ENCODE results near the gene DRD3.

DRD3 gene

DNA sequence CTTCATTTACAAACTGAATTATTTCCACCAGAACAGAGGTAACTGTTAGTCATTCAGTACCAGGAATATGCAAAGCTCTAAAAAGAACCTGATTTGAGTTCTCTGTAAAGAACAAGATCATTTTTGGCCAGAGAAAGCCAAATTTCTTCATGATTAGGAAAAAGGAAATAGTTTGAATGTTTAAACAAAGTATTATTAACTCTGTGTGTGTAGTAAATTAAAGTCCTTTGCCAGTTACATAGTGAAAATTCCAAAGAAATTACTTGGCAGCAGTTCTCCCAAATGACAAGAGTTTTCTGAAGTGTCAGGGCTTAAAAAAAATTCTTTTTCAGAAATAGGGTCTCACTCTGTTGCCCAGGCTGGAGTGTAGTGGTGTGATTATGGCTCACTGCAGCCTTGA, 97.8 kb downstream of the DRD3 start:
- FAIRE-seq (no peak), DNase-seq (ENCODE audit: insufficient read length, low spot score) (no peak)
- TF ChIP-seq, protein P1, sequence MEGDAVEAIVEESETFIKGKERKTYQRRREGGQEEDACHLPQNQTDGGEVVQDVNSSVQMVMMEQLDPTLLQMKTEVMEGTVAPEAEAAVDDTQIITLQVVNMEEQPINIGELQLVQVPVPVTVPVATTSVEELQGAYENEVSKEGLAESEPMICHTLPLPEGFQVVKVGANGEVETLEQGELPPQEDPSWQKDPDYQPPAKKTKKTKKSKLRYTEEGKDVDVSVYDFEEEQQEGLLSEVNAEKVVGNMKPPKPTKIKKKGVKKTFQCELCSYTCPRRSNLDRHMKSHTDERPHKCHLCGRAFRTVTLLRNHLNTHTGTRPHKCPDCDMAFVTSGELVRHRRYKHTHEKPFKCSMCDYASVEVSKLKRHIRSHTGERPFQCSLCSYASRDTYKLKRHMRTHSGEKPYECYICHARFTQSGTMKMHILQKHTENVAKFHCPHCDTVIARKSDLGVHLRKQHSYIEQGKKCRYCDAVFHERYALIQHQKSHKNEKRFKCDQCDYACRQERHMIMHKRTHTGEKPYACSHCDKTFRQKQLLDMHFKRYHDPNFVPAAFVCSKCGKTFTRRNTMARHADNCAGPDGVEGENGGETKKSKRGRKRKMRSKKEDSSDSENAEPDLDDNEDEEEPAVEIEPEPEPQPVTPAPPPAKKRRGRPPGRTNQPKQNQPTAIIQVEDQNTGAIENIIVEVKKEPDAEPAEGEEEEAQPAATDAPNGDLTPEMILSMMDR (IDR thresholded peaks at IDR 0.05; ENCODE audit: insufficient read depth, missing control alignments) = no peak

DNA sequence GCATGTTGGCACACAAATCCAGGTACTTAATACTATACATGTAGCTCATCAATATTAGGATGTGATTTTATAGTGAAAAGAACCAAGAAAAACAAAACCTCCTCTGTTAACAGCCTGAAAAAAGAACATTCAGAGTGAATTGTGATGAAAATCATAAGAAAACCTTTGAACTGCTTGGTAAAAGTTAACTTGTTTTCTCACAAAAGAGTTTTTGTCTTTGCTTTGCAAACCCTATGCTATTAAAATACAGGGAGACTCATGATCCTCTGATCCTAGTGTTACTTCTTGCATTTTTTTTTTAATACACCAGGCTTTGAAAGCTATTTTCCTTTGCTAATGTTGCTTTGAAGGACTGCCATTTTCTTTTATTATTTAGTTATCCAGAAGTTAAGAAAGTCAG, 98.7 kb downstream of the DRD3 start:
- FAIRE-seq = no peak
- DNase-seq (ENCODE audit: insufficient read length, low spot score) = no peak
- TF ChIP-seq, protein P1 (IDR thresholded peaks at IDR 0.05; ENCODE audit: insufficient read depth, missing control alignments) = no peak

DNA sequence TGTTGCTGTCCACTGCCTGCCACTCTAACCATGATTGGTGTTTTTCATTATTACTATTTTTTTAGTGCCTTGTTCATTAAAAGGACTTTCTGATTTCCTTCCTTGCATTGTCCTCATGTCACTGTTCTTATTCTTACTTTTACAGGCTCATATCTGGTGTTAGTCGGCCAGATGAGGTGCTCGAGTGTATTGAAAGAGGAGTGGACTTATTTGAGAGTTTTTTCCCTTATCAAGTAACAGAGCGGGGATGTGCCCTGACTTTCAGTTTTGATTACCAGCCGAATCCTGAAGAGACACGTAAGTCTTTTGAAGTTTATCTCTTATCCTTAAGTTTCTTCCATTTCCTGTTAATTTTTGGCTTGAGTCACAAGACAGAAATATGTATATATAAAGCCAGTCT, 99.1 kb downstream of the DRD3 start:
- DNase-seq (ENCODE audit: insufficient read length, low spot score) (no peak), FAIRE-seq (no peak)
- TF ChIP-seq, protein P1 (IDR thresholded peaks at IDR 0.05; ENCODE audit: insufficient read depth, missing control alignments) = no peak

DNA sequence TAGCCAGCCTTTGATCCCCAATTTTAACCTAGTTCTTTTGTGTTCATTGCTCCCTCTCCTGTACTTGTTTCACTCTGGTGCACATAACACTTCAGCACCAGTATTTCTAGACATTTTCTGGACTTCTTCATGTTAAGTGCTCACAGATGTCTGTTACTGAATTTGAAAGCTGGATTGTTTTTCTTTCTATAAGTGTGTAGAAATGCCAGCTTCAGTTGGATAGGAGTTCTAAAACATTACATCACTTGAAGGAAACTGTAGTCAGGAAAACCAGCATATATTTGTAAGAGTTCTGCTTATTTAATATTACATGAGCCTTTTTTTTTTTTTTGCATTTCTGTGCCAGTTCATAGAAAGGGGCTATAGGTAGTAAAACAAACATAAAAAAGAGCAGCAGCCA, 100.7 kb downstream of the DRD3 start:
- DNase-seq (ENCODE audit: insufficient read length, low spot score) = no peak
- FAIRE-seq = no peak
- TF ChIP-seq, protein P1 (IDR thresholded peaks at IDR 0.05; ENCODE audit: insufficient read depth, missing control alignments) = no peak

Data from D721Med (cell line).